Kidney capillary endothelial cell (primary cell): ENCODE data around the gene CFAP92.

Source experiments
- DNase-seq: peaks from one replicate; pipeline ENCODE4 v3.0.0-alpha.2; 2018; ENCODE audit warnings: low spot score

Gene CFAP92

GRCh38 chr3:128983293-128984069 is 10.4 kb downstream of the CFAP92 start:
- no peak for DNase-seq

GRCh38 chr3:128975276-128975675 is 18.6 kb downstream of the CFAP92 start:
- no peak for DNase-seq

- DNase-seq, result no peak
These were observed 19.8 kb downstream of the CFAP92 start for GRCh38 chr3:128973988-128974564.

GRCh38 chr3:128971421-128972100 is 22.3 kb downstream of the CFAP92 start:
- no peak for DNase-seq

- DNase-seq, result peak; percentile 19
These were observed 23.2 kb downstream of the CFAP92 start for GRCh38 chr3:128970740-128971047.

GRCh38 chr3:128969993-128970739 is 23.7 kb downstream of the CFAP92 start:
- DNase-seq, result peak; percentile 59

- no peak for DNase-seq
These were observed 26.0 kb downstream of the CFAP92 start for GRCh38 chr3:128967748-128968355.

GRCh38 chr3:128965818-128966217 is 28.1 kb downstream of the CFAP92 start:
- no peak for DNase-seq

GRCh38 chr3:128965280-128965679 is 28.6 kb downstream of the CFAP92 start:
- no peak for DNase-seq

GRCh38 chr3:128956440-128956839 is 37.4 kb downstream of the CFAP92 start:
- no peak for DNase-seq

GRCh38 chr3:128950223-128950938 is 43.5 kb downstream of the CFAP92 start:
- no peak for DNase-seq

- DNase-seq, result no peak
These were observed 44.7 kb downstream of the CFAP92 start for GRCh38 chr3:128949158-128949557.

- DNase-seq, result no peak
These were observed 47.5 kb downstream of the CFAP92 start for GRCh38 chr3:128946411-128946810.

GRCh38 chr3:128945878-128946175 is 48.0 kb downstream of the CFAP92 start:
- no peak for DNase-seq

- DNase-seq, result no peak
These were observed 48.6 kb downstream of the CFAP92 start for GRCh38 chr3:128945041-128945877.

- no peak for DNase-seq
These were observed 51.5 kb downstream of the CFAP92 start for GRCh38 chr3:128942161-128942952.

GRCh38 chr3:128940252-128940651 is 53.6 kb downstream of the CFAP92 start:
- DNase-seq, result no peak

- no peak for DNase-seq
These were observed 57.5 kb downstream of the CFAP92 start for GRCh38 chr3:128936341-128936740.

GRCh38 chr3:128935922-128936321 is 58.0 kb downstream of the CFAP92 start:
- no peak for DNase-seq

- DNase-seq, result no peak
These were observed 60.0 kb downstream of the CFAP92 start for GRCh38 chr3:128933922-128934253.
